ENCODE results near the gene CARS1. TPM values are rescaled to one million over a fixed set of nuclear protein-coding genes. Genes with fewer than 3 reads are reported as not detected.

The CARS1 gene
- total RNA-seq: 31.6 and 33.4 TPM in 2 replicates

GRCh38 chr11:3057069-3057963 lies at the start of gene CARS1:
Gene CARS1 (minus strand): TSS chr11:3057423. CDS start chr11:3057367, 56 bp downstream.

GRCh38 chr11:2992234-2992996 lies 64.8 kb downstream of the CARS1 start, which contains the start of gene NAP1L4:
Gene NAP1L4 (minus strand): TSS chr11:2992329. CDS start chr11:2979220, 13,109 bp downstream.

Other genes starting within 250 kb of the CARS1 start
- gene CDKN1C, start 171.6 kb downstream of the CARS1 start, total RNA-seq: 36.1 and 86.5 TPM in 2 replicates
- gene PHLDA2, start 128.0 kb downstream of the CARS1 start, total RNA-seq: 0.95 and 0.98 TPM in 2 replicates
- 99.6 and 156 TPM in 2 replicates for gene NAP1L4, start 65.1 kb downstream of the CARS1 start, total RNA-seq
- gene OSBPL5, start 107.9 kb upstream of the CARS1 start, total RNA-seq: 57.7 and 65.3 TPM in 2 replicates
- gene MRGPRG, start 161.4 kb upstream of the CARS1 start, total RNA-seq: not detected in 2 replicates
- gene MRGPRE, start 175.0 kb upstream of the CARS1 start, total RNA-seq: not detected in 2 replicates